Activated T-cell treated with anti-CD3 and anti-CD28 coated beads, Interleukin-2, amount 50 U/mL, for 72 hours (primary cell): Measurements from ENCODE around the gene MAST2. TPM values are rescaled to one million over a fixed set of nuclear protein-coding genes. Genes with fewer than 3 reads are reported as not detected.

Experiments used
- ATAC-seq, 2 donors: fragments of 150-1000 bp; cut with Tn5 transposase; replicated peaks in 1 of 2; 2 replicates each; pipeline ENCODE4 v1.10.0; 2021; ENCODE audit warnings: moderate library complexity in 2 of 2, mild to moderate bottlenecking in 1 of 2
- DNase-seq, 2 donors: peaks; one replicate each; pipeline ENCODE4 v3.0.0; 2021 to 2022; ENCODE audit warnings: mixed read lengths in 1 of 2
- H3K27ac Mint-ChIP-seq: one replicate; pipeline ENCODE4 v1.8.0; 2022; ENCODE audit warnings: mild to moderate bottlenecking, moderate library complexity, mixed read lengths
- H3K27me3 Mint-ChIP-seq: one replicate; pipeline ENCODE4 v1.8.0; 2022; ENCODE audit warnings: low read depth, mixed read lengths
- H3K36me3 Mint-ChIP-seq, 2 donors: one replicate each; pipeline ENCODE4 v1.8.0; 2022; ENCODE audit warnings: mixed read lengths in 2 of 2, mild to moderate bottlenecking in 1 of 2; ENCODE audit not compliant: insufficient read depth in 2 of 2
- H3K4me1 Mint-ChIP-seq: one replicate; pipeline ENCODE4 v1.8.0; 2022; ENCODE audit warnings: low read depth, mixed read lengths
- H3K4me3 Mint-ChIP-seq, 2 donors: one replicate each; pipeline ENCODE4 v1.8.0; 2022; ENCODE audit warnings: mild to moderate bottlenecking in 2 of 2, mixed read lengths in 2 of 2, moderate library complexity in 2 of 2
- H3K9me3 Mint-ChIP-seq, 2 donors: one replicate each; pipeline ENCODE4 v1.8.0; 2022; ENCODE audit warnings: mixed read lengths in 2 of 2
- total RNA-seq, 2 donors: library from RNA; stranded (reverse); gene quantifications; one replicate each; pipeline ENCODE4 v1.2.3, GENCODE V29; 2022

The MAST2 gene
- total RNA-seq, 2 donors from 2014 or later = 20.7 to 21.0 TPM

DNA sequence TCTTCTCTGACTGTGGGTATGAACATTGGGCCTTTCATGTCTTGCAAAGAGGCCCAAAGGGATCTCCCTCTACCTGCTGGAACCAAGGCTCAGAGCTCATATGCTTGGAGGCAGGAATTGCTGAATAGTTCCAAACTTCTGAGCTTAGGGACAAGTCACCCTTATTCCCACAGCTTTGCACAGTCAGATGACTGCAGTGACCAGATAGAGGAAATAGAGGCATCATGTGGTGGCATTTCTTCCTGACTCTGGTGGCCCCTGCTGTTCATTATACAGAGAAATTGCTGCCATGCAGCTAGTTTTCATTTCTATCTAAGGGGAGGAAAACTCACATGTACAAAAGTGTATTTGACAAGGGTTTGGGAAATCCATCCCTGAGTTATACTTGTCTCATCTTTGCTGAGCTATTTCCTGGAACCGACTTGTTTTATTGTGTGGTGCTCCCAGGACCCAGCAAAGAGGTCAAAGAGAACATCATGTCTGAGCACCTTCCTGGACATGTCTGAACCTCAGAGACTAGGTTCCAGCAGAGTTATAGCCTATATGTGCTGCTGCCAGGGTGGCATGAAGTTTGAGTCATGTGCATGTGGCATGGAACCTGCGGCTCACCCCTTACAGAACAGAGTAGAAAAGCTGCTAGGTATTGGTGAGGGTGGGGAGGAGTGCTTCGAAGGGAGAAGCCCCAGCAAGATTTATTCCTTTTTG, 197.8 kb downstream of the MAST2 start:
- ATAC-seq (no peak), DNase-seq (no peak)
- H3K4me3 Mint-ChIP-seq = no peak overlapping the region
- no peaks in the 10 kb centered on the region for H3K4me1 Mint-ChIP-seq
- H3K27ac Mint-ChIP-seq = no peak overlapping the region
- H3K9me3 Mint-ChIP-seq = no peaks in the 10 kb centered on the region
- no peaks in the 10 kb centered on the region for H3K27me3 Mint-ChIP-seq
- H3K36me3 Mint-ChIP-seq = peaks cover 0 to 3% of the 10 kb centered on the region in 2 donors

DNA sequence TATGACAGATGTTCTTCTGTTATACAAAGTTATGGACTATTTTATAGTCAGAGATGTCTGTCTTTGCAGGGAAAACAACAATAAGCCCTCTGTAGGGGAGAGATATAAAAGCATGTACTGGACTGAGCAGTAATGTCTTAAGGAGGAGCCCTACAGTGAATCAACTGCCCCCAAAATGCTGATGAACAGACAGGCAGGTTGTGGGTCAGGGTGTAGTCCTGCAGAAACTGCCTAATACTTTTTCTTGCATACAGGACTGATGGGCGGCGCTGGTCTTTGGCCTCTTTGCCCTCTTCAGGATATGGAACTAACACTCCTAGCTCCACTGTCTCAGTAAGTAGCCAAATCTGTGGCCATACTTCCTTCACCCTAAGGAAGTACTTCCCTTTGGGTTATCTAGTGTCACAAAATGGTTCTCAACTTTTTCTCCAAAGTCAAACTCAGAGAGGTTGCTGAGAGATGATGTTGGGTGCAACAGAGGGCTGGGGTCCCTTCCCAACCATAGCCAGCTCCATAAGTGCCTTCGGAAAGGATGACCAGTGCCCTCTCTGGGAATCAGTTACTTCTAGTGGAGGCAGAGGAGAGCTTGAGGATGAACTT, 199.2 kb downstream of the MAST2 start:
- H3K36me3 Mint-ChIP-seq = peaks cover 0 to 3% of the 10 kb centered on the region in 2 donors
- no peaks in the 10 kb centered on the region for H3K4me1 Mint-ChIP-seq
- no peak overlapping the region for H3K4me3 Mint-ChIP-seq
- no peak overlapping the region for H3K27ac Mint-ChIP-seq
- no peaks in the 10 kb centered on the region for H3K27me3 Mint-ChIP-seq
- no peak for DNase-seq
- no peaks in the 10 kb centered on the region for H3K9me3 Mint-ChIP-seq
- no peak for ATAC-seq

- Mint-ChIP-seq H3K27me3 (no peaks in the 10 kb centered on the region), H3K36me3 (peaks cover 0 to 3% of the 10 kb centered on the region in 2 donors), H3K4me1 (no peaks in the 10 kb centered on the region), H3K4me3 (no peak overlapping the region), H3K27ac (no peak overlapping the region), H3K9me3 (no peaks in the 10 kb centered on the region)
- ATAC-seq (no peak), DNase-seq (no peak)
Observed at GRCh38 chr1:46003315-46003714, 199.9 kb downstream of the MAST2 start.

GRCh38 chr1:46004492-46004891, 201.1 kb downstream of the MAST2 start:
- Mint-ChIP-seq H3K27me3 (no peaks in the 10 kb centered on the region), H3K4me3 (no peak overlapping the region), H3K36me3 (peaks cover 0 to 3% of the 10 kb centered on the region in 2 donors), H3K27ac (no peak overlapping the region), H3K9me3 (no peaks in the 10 kb centered on the region), H3K4me1 (no peaks in the 10 kb centered on the region)
- ATAC-seq (no peak), DNase-seq (no peak)

DNA sequence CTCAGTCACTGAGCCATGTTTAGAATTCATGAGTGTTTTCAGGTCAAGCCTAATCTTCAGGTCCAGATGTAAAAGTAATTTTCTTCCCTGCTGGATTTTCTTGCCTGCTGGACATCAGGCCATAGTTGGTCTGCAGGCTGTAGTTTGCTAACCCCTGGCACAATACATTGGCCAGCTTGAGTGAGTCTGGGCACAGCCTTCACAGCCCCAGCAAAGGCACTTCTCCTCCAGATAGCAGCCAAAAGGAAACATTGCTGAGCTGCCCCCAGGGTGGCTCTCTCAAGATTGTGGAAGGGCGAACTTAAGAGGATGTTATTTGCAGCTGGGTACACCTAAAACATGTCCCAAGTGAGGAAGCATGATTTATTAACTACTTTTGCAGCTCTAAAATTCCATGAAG, 202.2 kb downstream of the MAST2 start:
- Mint-ChIP-seq H3K36me3 (peaks cover 0 to 3% of the 10 kb centered on the region in 2 donors), H3K9me3 (no peaks in the 10 kb centered on the region), H3K27me3 (no peaks in the 10 kb centered on the region), H3K4me3 (no peak overlapping the region), H3K4me1 (no peaks in the 10 kb centered on the region), H3K27ac (no peak overlapping the region)
- DNase-seq = no peak
- no peak for ATAC-seq

- no peak overlapping the region for H3K4me3 Mint-ChIP-seq
- DNase-seq (no peak), ATAC-seq (no peak)
- no peak overlapping the region for H3K27ac Mint-ChIP-seq
- peaks cover 0 to 3% of the 10 kb centered on the region in 2 donors for H3K36me3 Mint-ChIP-seq
- no peaks in the 10 kb centered on the region for H3K9me3 Mint-ChIP-seq
- no peaks in the 10 kb centered on the region for H3K4me1 Mint-ChIP-seq
- no peaks in the 10 kb centered on the region for H3K27me3 Mint-ChIP-seq
Observed at GRCh38 chr1:46008585-46008984, 205.2 kb downstream of the MAST2 start.

DNA sequence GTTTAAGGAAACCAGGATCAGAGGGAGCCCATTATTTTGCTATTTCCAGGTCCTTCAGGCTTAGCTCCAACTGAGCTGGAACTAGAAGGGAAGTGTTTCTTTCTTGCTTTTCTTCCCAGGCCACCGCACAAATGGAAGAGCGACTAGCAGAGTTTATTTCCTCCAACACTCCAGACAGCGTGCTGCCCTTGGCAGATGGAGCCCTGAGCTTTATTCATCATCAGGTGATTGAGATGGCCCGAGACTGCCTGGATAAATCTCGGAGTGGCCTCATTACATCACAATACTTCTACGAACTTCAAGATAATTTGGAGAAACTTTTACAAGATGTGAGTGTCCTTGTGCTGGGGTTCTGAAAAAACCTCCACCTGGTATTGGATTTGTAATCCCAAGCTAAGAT, 207.2 kb downstream of the MAST2 start:
- no peak overlapping the region for H3K4me3 Mint-ChIP-seq
- H3K27ac Mint-ChIP-seq = no peak overlapping the region
- no peaks in the 10 kb centered on the region for H3K9me3 Mint-ChIP-seq
- peaks cover 0 to 3% of the 10 kb centered on the region in 2 donors for H3K36me3 Mint-ChIP-seq
- H3K27me3 Mint-ChIP-seq = no peaks in the 10 kb centered on the region
- H3K4me1 Mint-ChIP-seq = no peaks in the 10 kb centered on the region
- DNase-seq (no peak), ATAC-seq (no peak)

DNA sequence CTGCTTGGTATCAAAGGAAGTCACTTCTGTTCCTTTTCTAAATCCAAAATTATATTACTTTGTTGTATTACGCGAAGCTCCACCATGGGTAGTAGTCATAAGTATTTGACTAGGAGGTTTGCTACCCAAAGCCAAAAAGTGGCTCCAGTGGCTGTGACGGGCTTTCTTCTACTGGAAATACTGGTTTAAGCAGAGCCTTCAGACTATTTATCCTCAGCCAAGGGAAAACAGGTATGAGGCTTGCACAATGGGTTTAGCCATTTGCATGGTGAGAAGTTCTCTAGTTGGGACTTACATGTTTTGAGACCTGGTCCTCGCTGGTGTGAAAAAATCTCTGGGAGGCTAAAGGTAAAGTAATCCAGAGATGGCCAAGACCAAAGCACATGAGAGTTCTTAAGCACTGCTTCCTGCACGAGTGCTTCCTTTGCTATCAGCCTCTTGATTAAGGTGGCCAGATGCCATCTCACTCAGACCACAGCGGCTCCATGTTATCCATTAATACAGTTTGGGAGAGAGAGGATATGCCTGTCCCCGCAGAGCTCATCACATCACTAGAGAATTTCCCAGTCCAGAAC, 207.8 kb downstream of the MAST2 start:
- DNase-seq = no peak
- H3K4me3 Mint-ChIP-seq = no peak overlapping the region
- H3K27ac Mint-ChIP-seq = no peak overlapping the region
- H3K36me3 Mint-ChIP-seq = peaks cover 0 to 3% of the 10 kb centered on the region in 2 donors
- no peaks in the 10 kb centered on the region for H3K4me1 Mint-ChIP-seq
- H3K27me3 Mint-ChIP-seq = no peaks in the 10 kb centered on the region
- no peaks in the 10 kb centered on the region for H3K9me3 Mint-ChIP-seq
- ATAC-seq = no peak

- no peak for ATAC-seq
- DNase-seq = no peak
- H3K4me3 Mint-ChIP-seq = no peak overlapping the region
- H3K36me3 Mint-ChIP-seq = peaks cover 0 to 3% of the 10 kb centered on the region in 2 donors
- no peak overlapping the region for H3K27ac Mint-ChIP-seq
- no peaks in the 10 kb centered on the region for H3K4me1 Mint-ChIP-seq
- no peaks in the 10 kb centered on the region for H3K27me3 Mint-ChIP-seq
- H3K9me3 Mint-ChIP-seq = no peaks in the 10 kb centered on the region
Observed at GRCh38 chr1:46012236-46012635, 208.8 kb downstream of the MAST2 start.

- Mint-ChIP-seq H3K4me1 (no peaks in the 10 kb centered on the region), H3K36me3 (peaks cover 0 to 3% of the 10 kb centered on the region in 2 donors), H3K9me3 (no peaks in the 10 kb centered on the region), H3K4me3 (no peak overlapping the region), H3K27me3 (no peaks in the 10 kb centered on the region), H3K27ac (no peak overlapping the region)
- ATAC-seq (peak; percentile 39 to 41), DNase-seq (no peak)
Observed at GRCh38 chr1:46013581-46013980, 210.2 kb downstream of the MAST2 start.

GRCh38 chr1:46017876-46018503, 214.6 kb downstream of the MAST2 start:
- Mint-ChIP-seq H3K27ac (no peak overlapping the region), H3K4me1 (no peaks in the 10 kb centered on the region), H3K4me3 (no peak overlapping the region), H3K36me3 (no peaks in the 10 kb centered on the region), H3K9me3 (no peaks in the 10 kb centered on the region), H3K27me3 (no peaks in the 10 kb centered on the region)
- DNase-seq = no peak
- no peak for ATAC-seq

- H3K27ac Mint-ChIP-seq = no peak overlapping the region
- no peaks in the 10 kb centered on the region for H3K9me3 Mint-ChIP-seq
- no peaks in the 10 kb centered on the region for H3K27me3 Mint-ChIP-seq
- H3K4me1 Mint-ChIP-seq = no peaks in the 10 kb centered on the region
- no peak for DNase-seq
- H3K4me3 Mint-ChIP-seq = no peak overlapping the region
- no peak for ATAC-seq
- no peaks in the 10 kb centered on the region for H3K36me3 Mint-ChIP-seq
Observed at GRCh38 chr1:46019348-46019747, 215.9 kb downstream of the MAST2 start.

DNA sequence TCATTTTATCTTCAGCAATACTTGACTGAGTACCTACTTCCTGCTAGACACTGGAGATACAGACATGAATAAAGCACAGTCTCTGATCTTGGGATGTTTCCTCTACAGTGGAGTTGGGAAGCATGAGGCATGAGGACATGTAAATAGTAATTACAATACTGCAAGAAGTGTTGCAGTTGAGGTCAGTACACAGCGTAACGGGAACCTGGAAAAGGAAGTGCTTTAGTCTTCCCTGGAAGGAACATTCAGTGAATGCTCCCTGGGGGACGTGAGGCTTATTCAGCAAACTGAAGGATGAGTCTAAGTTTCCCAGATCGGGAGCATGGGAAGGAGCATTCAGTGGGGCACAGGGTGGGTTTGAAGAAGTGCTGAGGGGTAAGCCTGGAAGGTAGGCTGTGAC, 216.6 kb downstream of the MAST2 start:
- Mint-ChIP-seq H3K36me3 (no peaks in the 10 kb centered on the region), H3K4me3 (no peak overlapping the region), H3K9me3 (no peaks in the 10 kb centered on the region), H3K4me1 (no peaks in the 10 kb centered on the region), H3K27ac (no peak overlapping the region), H3K27me3 (no peaks in the 10 kb centered on the region)
- no peak for DNase-seq
- ATAC-seq = no peak
